SU-DHL-6 (cell line): Measurements from ENCODE around the gene MGAT1.

Source experiments
- H2AFZ ChIP-seq: fragments of 200-600 bp; sonication (generic); 2 replicates; pipeline ENCODE4 v1.6.1; 2014; ENCODE audit warnings: low read depth, mild to moderate bottlenecking, moderate library complexity, mixed read lengths, antibody characterized with exemption, low read length; ENCODE audit not compliant: severe bottlenecking
- H3F3A ChIP-seq: fragments of 200-600 bp; shearing (Covaris generic); 2 replicates; pipeline ENCODE4 v1.6.0; 2016; ENCODE audit warnings: antibody characterized with exemption, mild to moderate bottlenecking; ENCODE audit not compliant: insufficient read depth
- H3K27ac ChIP-seq: fragments of 200-600 bp; sonication (generic); 2 replicates; pipeline ENCODE4 v1.5.1; 2016; ENCODE audit warnings: low read depth, mild to moderate bottlenecking, low read length, moderate library complexity, mixed read lengths
- H3K27me3 ChIP-seq: fragments of 200-600 bp; sonication (generic), shearing (Covaris generic); 2 replicates; pipeline ENCODE4 v1.6.0; 2014; ENCODE audit warnings: mild to moderate bottlenecking, low read length
- H3K36me3 ChIP-seq: fragments of 200-600 bp; sonication (generic); 2 replicates; pipeline ENCODE4 v1.6.1; 2014; ENCODE audit warnings: mild to moderate bottlenecking, low read length, mixed read lengths
- H3K4me2 ChIP-seq: fragments of 300-600, 200-600 bp; shearing (Covaris generic), sonication (generic); 2 replicates; pipeline ENCODE4 v1.6.0; 2014; ENCODE audit warnings: low read length, low read depth, mild to moderate bottlenecking; ENCODE audit not compliant: poor library complexity, severe bottlenecking
- H3K4me3 ChIP-seq: fragments of 200-600 bp; sonication (generic); 2 replicates; pipeline ENCODE4 v1.5.1; 2014; ENCODE audit warnings: antibody characterized with exemption, low read length, mild to moderate bottlenecking, mixed read lengths; ENCODE audit not compliant: insufficient read depth, poor library complexity, severe bottlenecking
- H3K79me2 ChIP-seq: fragments of 200-600 bp; sonication (generic); 2 replicates; pipeline ENCODE4 v1.6.1; 2014; ENCODE audit warnings: mild to moderate bottlenecking, low read length, moderate library complexity; ENCODE audit not compliant: insufficient read depth
- H3K9ac ChIP-seq: fragments of 200-600 bp; sonication (generic); 2 replicates; pipeline ENCODE4 v1.7.0; 2014; ENCODE audit warnings: mild to moderate bottlenecking, low read length
- H3K9me2 ChIP-seq: fragments of 200-600 bp; sonication (generic); replicated peaks from 2 replicates; pipeline ENCODE4 v1.6.1; 2014; ENCODE audit warnings: low read length; ENCODE audit not compliant: insufficient read depth
- H3K9me3 ChIP-seq: fragments of 200-600 bp; sonication (generic); 2 replicates; pipeline ENCODE4 v1.6.1; 2014; ENCODE audit warnings: low read length, mixed read lengths; ENCODE audit not compliant: insufficient read depth
- H4K20me1 ChIP-seq: fragments of 200-600 bp; sonication (generic); 2 replicates; pipeline ENCODE4 v1.6.1; 2014; ENCODE audit warnings: low read depth, mild to moderate bottlenecking, antibody characterized with exemption, low read length, moderate library complexity, mixed read lengths
- CTCF ChIP-seq: fragments of 200-600 bp; sonication (generic); IDR thresholded peaks from one replicate; pipeline ENCODE4 v1.5.1; 2017; ENCODE audit warnings: antibody characterized with exemption, mild to moderate bottlenecking, low read length, moderate library complexity; ENCODE audit not compliant: insufficient read depth, poor library complexity, severe bottlenecking
- EZH2phosphoT487 ChIP-seq: fragments of 200-600 bp; sonication (generic), shearing (Covaris generic); conservative IDR thresholded peaks from 2 replicates; pipeline ENCODE4 v1.6.1; 2018; ENCODE audit warnings: mild to moderate bottlenecking, antibody characterized with exemption, low read length, moderate library complexity, mixed read lengths

MGAT1 gene

GRCh38 chr5:180848878-180849277 lies 46.3 kb upstream of the MGAT1 start:
- no peaks in the 10 kb centered on the region for H4K20me1 ChIP-seq
- H2AFZ ChIP-seq: no peak overlapping the region
- no peak overlapping the region for H3K9ac ChIP-seq
- no peak overlapping the region for H3K4me2 ChIP-seq
- H3F3A ChIP-seq: no peaks in the 10 kb centered on the region
- H3K27me3 ChIP-seq: no peaks in the 10 kb centered on the region
- no peak for TF ChIP-seq EZH2phosphoT487
- TF ChIP-seq CTCF: no peak
- peaks cover 11% of the 10 kb centered on the region; the same call in 1 of the 2 replicates for H3K79me2 ChIP-seq
- H3K4me3 ChIP-seq: no peak overlapping the region
- H3K36me3 ChIP-seq: peaks cover 55% of the 10 kb centered on the region
- no peaks in the 10 kb centered on the region for H3K9me2 ChIP-seq
- H3K27ac ChIP-seq: no peak overlapping the region
- peaks cover 16% of the 10 kb centered on the region; the same call in 1 of the 2 replicates for H3K9me3 ChIP-seq

- H3K9me2 ChIP-seq: no peaks in the 10 kb centered on the region
- no peaks in the 10 kb centered on the region for H4K20me1 ChIP-seq
- no peaks in the 10 kb centered on the region for H3K27me3 ChIP-seq
- H3K79me2 ChIP-seq: peaks cover 11% of the 10 kb centered on the region; the same call in 1 of the 2 replicates
- no peak overlapping the region for H2AFZ ChIP-seq
- peaks cover 1% of the 10 kb centered on the region; the same call in 1 of the 2 replicates for H3F3A ChIP-seq
- TF ChIP-seq EZH2phosphoT487 (no peak), CTCF (no peak)
- H3K9me3 ChIP-seq: peaks cover 16% of the 10 kb centered on the region; the same call in 1 of the 2 replicates
- H3K36me3 ChIP-seq: peaks cover 54% of the 10 kb centered on the region
- no peak overlapping the region for H3K4me3 ChIP-seq
- no peak overlapping the region for H3K27ac ChIP-seq
- H3K9ac ChIP-seq: no peak overlapping the region
- no peak overlapping the region for H3K4me2 ChIP-seq
These were observed 45.7 kb upstream of the MGAT1 start for GRCh38 chr5:180848265-180848664.

- peaks cover 4% of the 10 kb centered on the region; the same call in 1 of the 2 replicates for H3K79me2 ChIP-seq
- no peak overlapping the region for H3K27ac ChIP-seq
- TF ChIP-seq CTCF (no peak), EZH2phosphoT487 (no peak)
- H3K9me2 ChIP-seq: no peaks in the 10 kb centered on the region
- peaks cover 16% of the 10 kb centered on the region; the same call in 1 of the 2 replicates for H3K9me3 ChIP-seq
- no peak overlapping the region for H2AFZ ChIP-seq
- no peak overlapping the region for H3K9ac ChIP-seq
- H3K4me3 ChIP-seq: no peak overlapping the region
- H3K27me3 ChIP-seq: no peaks in the 10 kb centered on the region
- peaks cover 3% of the 10 kb centered on the region; the same call in 1 of the 2 replicates for H3F3A ChIP-seq
- H3K36me3 ChIP-seq: peaks cover 44% of the 10 kb centered on the region
- no peak overlapping the region for H3K4me2 ChIP-seq
- no peaks in the 10 kb centered on the region for H4K20me1 ChIP-seq
These were observed 44.4 kb upstream of the MGAT1 start for GRCh38 chr5:180847026-180847425.
